Osteoblast (primary cell): ENCODE results near the gene NDUFS6. TPM values are rescaled to one million over a fixed set of nuclear protein-coding genes. Genes with fewer than 3 reads are reported as not detected.
A peak's percentile ranks its signal among the peaks of the same experiment; 100 is the strongest.

Source experiments
- DNase-seq: peaks from one replicate; pipeline ENCODE4 v3.0.0; 2011; ENCODE audit warnings: low spot score, mixed read lengths; ENCODE audit not compliant: insufficient read length; ENCODE audit errors: missing footprints
- H2AFZ ChIP-seq: 2 replicates; pipeline ENCODE4 v1.6.0; 2011; ENCODE audit warnings: mild to moderate bottlenecking, low read length
- H3K27ac ChIP-seq: 2 replicates; pipeline ENCODE4 v1.5.1; 2011; ENCODE audit warnings: mild to moderate bottlenecking, low read depth, low read length, moderate library complexity
- H3K27me3 ChIP-seq: 2 replicates; pipeline ENCODE4 v1.6.0; 2012; ENCODE audit warnings: mild to moderate bottlenecking, control low read depth, inconsistent platforms, low read length, moderate library complexity; ENCODE audit not compliant: insufficient read depth
- H3K36me3 ChIP-seq: 2 replicates; pipeline ENCODE4 v1.5.1; 2011; ENCODE audit warnings: mild to moderate bottlenecking, low read length, control low read depth, moderate library complexity; ENCODE audit not compliant: insufficient read depth
- H3K4me1 ChIP-seq: 2 replicates; pipeline ENCODE4 v1.5.1; 2011; ENCODE audit warnings: mild to moderate bottlenecking, low read length, control low read depth, moderate library complexity; ENCODE audit not compliant: insufficient read depth
- H3K4me2 ChIP-seq: 2 replicates; pipeline ENCODE4 v1.6.0; 2011; ENCODE audit warnings: mild to moderate bottlenecking, low read length; ENCODE audit not compliant: insufficient read depth
- H3K4me3 ChIP-seq: fragments of 200-600 bp; sonication (generic); 3 replicates; pipeline ENCODE4 v1.5.1; 2012; ENCODE audit warnings: mild to moderate bottlenecking, low read length, inconsistent platforms; ENCODE audit not compliant: insufficient read depth
- H3K79me2 ChIP-seq: 2 replicates; pipeline ENCODE4 v1.6.0; 2012; ENCODE audit warnings: mild to moderate bottlenecking, low read length, control low read depth, inconsistent platforms; ENCODE audit not compliant: insufficient read depth
- H3K9me3 ChIP-seq: 2 replicates; pipeline ENCODE4 v1.5.1; 2011; ENCODE audit warnings: low read depth, low read length, control low read depth
- H4K20me1 ChIP-seq: 2 replicates; pipeline ENCODE4 v1.6.0; 2012; ENCODE audit warnings: mild to moderate bottlenecking, low read length, control low read depth; ENCODE audit not compliant: insufficient read depth
- total RNA-seq: library from RNA; depleted of rRNA; stranded (reverse); fragments of >200 nt; gene quantifications from 2 replicates; pipeline ENCODE4 v1.2.3, GENCODE V29; 2012
- TF ChIP-seq, protein P1 (sequence below): IDR thresholded peaks from 2 replicates; pipeline ENCODE4 v1.5.1; 2011; ENCODE audit warnings: mild to moderate bottlenecking, low read depth, low read length, moderate library complexity; ENCODE audit errors: extremely low read depth

The NDUFS6 gene
- total RNA-seq, 1 donor, result 23.9 TPM

GRCh38 chr5:1821862-1822261, 20.7 kb downstream of the NDUFS6 start:
- Histone ChIP-seq H4K20me1 (peaks cover 2% of the 10 kb centered on the region), H3K4me2 (no peak overlapping the region), H3K4me1 (no peaks in the 10 kb centered on the region), H3K36me3 (peaks cover 34% of the 10 kb centered on the region), H3K79me2 (no peaks in the 10 kb centered on the region), H3K27me3 (no peaks in the 10 kb centered on the region), H3K4me3 (no peak overlapping the region), H3K9me3 (no peaks in the 10 kb centered on the region), H3K27ac (no peak overlapping the region), H2AFZ (no peak overlapping the region)
- TF ChIP-seq, protein P1, sequence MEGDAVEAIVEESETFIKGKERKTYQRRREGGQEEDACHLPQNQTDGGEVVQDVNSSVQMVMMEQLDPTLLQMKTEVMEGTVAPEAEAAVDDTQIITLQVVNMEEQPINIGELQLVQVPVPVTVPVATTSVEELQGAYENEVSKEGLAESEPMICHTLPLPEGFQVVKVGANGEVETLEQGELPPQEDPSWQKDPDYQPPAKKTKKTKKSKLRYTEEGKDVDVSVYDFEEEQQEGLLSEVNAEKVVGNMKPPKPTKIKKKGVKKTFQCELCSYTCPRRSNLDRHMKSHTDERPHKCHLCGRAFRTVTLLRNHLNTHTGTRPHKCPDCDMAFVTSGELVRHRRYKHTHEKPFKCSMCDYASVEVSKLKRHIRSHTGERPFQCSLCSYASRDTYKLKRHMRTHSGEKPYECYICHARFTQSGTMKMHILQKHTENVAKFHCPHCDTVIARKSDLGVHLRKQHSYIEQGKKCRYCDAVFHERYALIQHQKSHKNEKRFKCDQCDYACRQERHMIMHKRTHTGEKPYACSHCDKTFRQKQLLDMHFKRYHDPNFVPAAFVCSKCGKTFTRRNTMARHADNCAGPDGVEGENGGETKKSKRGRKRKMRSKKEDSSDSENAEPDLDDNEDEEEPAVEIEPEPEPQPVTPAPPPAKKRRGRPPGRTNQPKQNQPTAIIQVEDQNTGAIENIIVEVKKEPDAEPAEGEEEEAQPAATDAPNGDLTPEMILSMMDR, result no peak
- no peak for DNase-seq

GRCh38 chr5:1823381-1824034, 22.3 kb downstream of the NDUFS6 start:
- Histone ChIP-seq H3K4me3 (no peak overlapping the region), H3K36me3 (peaks cover 27% of the 10 kb centered on the region), H3K4me2 (no peak overlapping the region), H3K27ac (no peak overlapping the region), H3K27me3 (no peaks in the 10 kb centered on the region), H3K9me3 (no peaks in the 10 kb centered on the region), H4K20me1 (peaks cover 2% of the 10 kb centered on the region), H2AFZ (no peak overlapping the region), H3K79me2 (no peaks in the 10 kb centered on the region), H3K4me1 (no peaks in the 10 kb centered on the region)
- TF ChIP-seq, protein P1, result no peak
- peak; percentile 19 for DNase-seq

DNA sequence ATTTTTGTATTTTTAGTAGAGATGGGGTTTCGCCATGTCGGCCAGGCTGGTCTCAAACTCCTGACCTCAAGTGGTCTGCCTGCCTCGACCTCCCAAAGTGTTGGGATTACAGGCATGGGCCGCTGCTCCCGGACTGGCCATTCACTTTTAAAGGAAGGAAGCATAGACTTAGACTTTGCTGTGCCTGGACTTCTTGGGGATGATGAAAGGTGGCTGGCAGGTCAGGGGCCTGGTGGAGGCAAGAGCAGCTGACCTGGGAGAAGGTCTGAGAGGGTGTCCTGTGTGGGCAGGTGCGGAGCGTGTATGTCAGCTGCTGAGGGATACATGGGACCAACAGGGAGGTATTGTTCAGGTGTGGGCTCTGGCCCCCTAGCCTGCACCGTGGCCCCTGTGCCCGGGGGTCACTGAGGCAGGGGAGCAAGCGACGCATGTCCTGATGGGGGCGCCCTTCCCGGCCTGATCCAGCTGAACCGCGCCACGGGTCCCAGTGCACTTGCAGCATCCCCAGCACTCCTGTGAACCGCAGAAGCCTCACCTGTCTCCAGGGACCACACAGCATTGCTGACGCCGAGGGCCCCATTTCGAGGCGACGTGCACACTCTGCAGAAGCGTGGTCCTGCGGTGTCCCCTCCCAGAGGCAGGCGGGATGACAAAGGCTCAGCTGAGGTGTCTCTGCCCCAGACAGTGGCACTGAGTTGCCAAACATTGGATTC, 23.1 kb downstream of the NDUFS6 start:
- H3K27me3 ChIP-seq, result no peaks in the 10 kb centered on the region
- no peak overlapping the region for H3K4me2 ChIP-seq
- TF ChIP-seq, protein P1, result no peak
- DNase-seq, result peak; percentile 42
- H4K20me1 ChIP-seq, result no peaks in the 10 kb centered on the region
- H3K4me3 ChIP-seq, result no peak overlapping the region
- no peaks in the 10 kb centered on the region for H3K9me3 ChIP-seq
- no peak overlapping the region for H2AFZ ChIP-seq
- no peaks in the 10 kb centered on the region for H3K79me2 ChIP-seq
- no peaks in the 10 kb centered on the region for H3K4me1 ChIP-seq
- H3K27ac ChIP-seq, result no peak overlapping the region
- peaks cover 20% of the 10 kb centered on the region for H3K36me3 ChIP-seq
